ENCODE results near the gene ARIH2.

The ARIH2 gene

DNA sequence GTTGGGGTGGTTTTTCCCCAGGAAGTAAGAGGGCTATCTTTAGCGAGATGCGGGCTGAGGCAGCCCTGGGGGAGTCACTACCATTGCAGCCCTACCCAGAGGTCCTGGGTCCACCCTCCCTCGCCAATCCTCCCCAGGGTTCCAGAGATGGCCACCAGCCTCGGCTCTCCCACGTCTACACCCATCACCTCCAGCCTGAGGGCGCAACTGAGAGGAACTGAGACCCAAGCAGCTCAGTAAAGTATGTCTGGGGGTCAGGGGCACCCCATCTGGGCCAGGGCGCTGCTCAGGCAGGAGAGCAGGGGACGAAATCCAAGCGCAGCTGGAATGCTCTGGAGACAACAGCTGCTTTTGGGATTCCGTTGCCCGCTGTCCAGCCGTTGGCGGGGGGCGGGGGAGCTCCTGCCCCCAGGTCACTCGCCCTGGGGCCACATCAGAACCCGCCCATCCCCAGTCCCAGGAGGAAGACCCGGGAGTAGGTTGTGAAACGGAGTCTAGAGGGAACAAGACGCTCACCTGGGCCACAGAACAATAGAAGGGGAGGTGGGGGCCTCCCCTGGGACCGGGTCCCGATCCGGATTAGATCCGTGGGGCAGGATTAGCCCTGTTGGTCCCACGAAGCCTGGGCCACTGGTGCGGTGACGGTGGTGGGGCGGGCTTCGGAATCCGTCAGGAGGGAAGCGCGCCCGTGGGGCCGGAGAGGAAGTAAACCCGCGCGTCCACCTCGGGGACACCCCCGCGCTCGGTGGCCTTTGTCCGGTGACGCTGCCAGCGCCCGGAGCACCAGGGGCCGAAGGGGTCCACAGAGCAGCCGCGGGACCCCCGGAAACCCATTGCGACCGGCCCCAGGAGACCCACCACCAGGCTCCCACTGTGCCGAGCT is 101.9 kb downstream of the ARIH2 start:
- no peak for FAIRE-seq

DNA sequence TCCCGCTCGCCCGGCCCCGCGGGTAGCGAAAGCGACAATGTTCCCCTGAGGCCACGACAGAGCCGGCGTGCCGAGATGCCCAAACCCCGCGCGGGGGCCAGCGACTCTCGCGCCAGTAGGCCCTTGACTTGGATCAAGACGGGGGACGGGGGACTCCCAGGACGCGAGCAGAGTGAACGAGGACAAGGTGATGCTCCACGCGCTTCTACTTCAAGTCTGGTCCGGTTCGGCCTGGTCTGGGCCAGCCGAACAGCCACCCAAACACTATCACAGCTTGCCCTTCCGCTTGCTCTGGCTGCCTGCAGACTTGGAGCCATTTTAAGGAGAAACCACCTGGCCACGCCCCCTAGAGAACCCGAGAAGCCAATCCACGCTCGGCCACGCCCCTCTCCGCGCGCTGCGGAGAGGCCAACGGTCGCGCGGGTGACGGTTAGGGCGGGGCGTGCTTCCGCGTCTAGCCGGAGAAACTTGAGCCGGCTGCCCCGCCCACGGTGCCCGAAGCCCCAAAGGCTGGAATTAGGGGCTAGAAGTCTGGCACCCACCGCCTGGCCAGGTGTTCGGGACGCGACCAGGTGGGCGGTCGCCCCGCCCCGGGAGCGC is 102.7 kb downstream of the ARIH2 start:
- peak; percentile 97 for FAIRE-seq

DNA sequence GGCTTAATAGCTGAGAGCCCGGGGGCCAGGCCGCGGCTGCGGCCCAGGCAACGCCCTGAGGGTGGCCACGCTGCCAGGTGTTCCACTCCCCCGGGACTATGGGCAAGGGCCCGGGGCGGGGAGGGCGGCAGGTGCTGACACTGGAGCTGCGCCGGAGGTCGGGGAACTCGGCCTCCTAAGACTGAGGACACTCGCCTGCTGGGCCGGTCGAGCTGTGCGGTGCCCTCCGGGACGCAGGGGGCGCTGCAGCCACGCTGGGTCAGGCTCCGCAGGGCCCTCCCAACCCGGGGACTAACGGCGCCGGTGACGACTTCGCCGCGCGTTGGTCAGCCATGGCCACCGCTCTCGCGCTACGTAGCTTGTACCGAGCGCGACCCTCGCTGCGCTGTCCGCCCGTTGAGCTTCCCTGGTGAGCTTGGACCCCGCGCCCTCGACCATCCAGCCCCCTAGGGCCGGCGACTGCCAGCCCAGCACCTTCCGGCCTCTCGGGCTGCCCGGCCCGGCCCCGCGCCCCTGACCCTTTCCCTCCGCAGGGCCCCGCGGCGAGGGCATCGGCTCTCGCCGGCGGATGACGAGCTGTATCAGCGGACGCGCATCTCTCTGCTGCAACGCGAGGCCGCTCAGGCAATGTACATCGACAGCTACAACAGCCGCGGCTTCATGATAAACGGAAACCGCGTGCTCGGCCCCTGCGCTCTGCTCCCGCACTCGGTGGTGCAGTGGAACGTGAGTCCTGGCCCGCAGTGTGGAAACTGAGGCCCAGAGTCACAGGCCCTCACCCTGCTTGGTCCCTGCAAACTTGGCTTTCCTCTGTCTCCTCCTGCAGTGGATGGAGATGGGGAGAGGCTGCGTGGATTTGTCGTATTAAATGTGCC is 103.4 kb downstream of the ARIH2 start, which contains the start of gene NDUFAF3:
NDUFAF3 (plus strand) TSS at position 309 of the 875 bp plus-strand sequence; CDS start at position 333, 24 bp downstream.
- no peak for FAIRE-seq

DNA sequence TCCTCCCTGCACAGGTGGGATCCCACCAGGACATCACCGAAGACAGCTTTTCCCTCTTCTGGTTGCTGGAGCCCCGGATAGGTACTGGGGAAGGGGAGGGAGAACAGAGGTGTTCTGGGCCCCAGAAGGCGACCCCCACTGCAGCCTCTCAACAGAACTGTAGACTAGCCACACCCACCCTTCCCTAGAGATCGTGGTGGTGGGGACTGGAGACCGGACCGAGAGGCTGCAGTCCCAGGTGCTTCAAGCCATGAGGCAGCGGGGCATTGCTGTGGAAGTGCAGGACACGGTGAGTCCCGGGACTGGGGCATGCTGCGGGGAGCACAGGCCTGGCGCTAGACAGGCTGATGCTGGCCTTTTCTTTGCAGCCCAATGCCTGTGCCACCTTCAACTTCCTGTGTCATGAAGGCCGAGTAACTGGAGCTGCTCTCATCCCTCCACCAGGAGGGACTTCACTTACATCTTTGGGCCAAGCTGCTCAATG is 104.1 kb downstream of the ARIH2 start:
- no peak for FAIRE-seq

DNA sequence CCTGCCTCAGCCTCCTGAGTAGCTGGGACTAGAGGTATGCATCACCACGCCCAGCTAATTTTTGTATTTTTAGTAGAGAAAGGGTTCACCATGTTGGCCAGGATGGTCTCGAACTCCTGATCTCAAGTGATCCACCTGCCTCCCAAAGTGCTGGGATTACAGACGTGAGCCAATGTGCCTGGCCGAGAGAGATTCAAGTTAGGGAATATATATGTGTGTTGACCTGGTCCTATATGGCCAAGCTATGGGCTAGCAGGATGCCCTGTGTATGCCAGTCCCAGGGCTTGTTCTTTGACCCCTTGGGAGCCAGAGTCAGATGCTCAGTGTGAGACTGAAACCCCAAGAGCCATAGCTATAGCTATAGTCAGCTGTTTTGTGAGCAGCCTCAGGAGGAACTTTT is 105.1 kb downstream of the ARIH2 start:
- FAIRE-seq = no peak

DNA sequence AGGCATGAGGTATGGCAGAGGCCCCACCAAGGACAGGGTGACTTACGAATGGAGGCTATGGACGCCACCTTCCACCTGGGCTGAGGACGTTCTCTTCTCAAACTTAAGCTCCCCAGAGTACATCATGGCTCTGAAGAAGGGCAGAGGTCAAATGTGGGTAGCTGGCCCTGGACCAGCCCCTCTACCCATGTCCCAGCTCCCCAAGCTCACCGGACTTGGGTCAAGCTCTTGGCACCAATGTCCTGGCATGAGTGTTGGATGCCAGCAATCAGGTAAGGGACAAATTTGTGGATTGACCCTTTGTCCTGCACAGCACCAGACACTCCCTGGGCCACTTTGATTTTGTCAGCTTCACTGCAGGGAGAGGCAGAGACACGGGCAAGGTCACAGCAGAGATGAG is 105.8 kb downstream of the ARIH2 start:
- no peak for FAIRE-seq

DNA sequence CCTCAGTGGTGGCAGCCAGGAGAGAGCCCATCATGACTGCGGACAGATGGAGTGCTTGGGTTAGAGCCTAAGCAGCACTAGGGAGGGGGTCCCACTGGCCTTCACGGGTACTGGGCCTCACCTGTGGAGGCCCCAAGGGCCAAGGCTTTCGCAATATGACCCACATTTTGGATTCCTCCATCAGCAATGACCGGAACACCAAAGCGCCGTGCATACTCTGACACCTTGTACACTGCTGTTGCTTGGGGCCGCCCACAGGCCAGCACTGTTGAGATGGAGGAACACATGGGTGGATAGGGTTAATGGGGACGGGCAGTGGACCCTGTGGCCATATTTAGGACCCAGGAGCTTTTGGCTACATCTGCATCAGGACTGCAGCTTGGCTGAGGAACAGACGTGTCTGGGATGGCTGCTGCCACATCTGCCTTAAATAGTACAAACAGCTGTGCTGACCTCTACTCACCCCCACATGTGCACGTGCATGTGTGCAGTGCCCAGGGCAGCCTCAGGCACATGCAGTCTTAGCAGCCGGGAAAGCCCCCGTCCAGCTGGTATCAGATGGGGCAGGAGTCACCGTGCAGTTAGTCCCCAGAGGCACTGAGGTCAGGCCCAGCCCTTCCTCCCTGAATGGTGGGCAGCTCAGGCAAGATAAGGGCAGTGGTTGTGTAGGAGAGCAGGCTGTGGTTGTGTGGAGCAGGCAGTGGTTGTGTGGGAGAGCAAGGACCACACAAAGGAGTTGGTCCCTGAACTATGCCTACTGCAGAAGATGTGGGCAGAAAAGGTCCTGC is 106.6 kb downstream of the ARIH2 start:
- FAIRE-seq = no peak

DNA sequence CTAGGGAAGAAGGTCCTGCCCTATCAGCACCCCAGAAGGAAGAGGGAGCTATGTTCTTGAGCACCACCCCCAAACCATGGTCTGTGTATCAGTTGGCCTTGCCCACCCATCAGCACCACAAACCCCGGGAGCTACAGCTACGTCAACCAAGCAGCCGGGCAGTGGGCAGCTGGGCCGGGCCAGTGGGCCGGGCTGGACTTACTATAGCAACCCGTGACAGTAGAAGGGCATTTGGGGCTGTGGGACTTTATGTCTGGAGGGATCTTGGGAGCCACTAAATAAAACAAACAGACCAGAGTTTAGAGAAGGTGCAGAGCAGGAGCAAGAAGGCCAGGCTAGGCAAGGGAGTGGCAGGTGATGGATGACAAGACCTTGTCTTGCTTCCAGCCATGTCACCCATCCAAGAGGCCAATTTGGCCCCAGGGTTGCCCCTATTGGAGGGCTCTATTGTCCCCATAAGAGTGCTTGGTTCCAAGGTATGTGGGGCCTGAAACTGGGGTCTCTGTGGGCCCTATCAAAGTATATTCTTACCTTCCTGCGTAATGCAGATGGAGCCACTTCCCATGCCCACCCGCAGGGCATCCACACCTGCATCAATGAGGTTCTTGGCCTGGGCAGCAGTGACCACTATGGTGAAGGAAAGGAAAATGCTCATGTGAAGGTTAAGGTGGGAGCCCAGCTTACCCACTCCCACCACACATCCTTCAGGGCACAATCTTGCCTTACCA is 107.3 kb downstream of the ARIH2 start:
- no peak for FAIRE-seq

DNA sequence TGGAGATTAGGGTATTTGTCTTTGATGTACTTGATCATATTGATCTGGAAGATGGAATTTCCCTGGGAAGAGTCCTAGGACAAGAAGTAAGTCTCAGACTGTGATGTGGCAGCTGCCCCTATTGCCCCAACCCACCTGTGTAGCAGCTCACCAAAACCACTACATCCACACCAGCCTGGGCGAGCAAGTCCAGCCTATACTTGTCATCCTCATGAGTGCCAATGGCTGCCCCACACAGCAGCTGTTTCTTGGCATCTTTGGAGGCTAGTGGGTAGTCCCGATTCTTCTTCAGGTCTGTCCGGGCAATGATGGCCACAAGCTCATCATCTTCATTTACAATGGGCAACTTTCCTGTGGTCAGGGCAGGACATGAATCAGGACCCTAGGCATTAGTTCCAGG is 107.9 kb downstream of the ARIH2 start:
- FAIRE-seq = no peak

DNA sequence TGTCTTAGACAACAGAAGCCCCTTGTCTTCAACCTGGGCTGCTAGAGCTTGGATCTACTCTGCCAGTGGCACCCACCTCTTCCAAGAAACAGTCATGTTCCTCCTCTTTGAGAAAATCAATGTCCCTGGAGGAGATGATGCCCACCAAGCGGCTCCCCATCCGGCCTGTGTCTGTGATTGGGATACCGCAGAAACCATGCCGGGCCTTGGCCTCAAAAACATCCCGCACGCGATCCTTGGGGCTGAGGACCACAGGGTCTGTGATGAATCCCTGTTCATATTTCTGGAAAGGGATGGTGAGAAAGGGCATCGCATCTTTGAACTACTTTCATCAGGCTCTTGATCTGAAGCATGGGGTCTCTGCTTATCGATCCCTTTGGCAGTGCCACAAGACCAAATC is 109.0 kb downstream of the ARIH2 start:
- no peak for FAIRE-seq

DNA sequence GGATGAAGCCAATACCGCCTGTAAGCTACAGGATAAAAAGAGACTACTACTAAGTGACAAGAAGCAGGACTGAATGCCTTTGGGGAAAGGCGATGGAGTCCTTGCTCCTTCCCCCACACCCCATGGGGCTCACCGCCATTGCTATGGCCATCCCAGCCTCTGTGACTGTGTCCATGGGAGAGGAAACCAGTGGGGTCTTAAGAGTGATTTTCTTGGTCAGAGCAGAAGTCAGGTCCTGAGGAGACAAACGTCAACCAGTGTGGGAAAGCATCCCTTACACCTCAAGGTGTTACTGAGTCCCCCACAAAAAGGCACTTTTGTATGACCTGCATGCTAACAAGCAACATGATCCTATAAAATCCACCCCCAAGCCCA is 109.6 kb downstream of the ARIH2 start:
- FAIRE-seq = no peak

DNA sequence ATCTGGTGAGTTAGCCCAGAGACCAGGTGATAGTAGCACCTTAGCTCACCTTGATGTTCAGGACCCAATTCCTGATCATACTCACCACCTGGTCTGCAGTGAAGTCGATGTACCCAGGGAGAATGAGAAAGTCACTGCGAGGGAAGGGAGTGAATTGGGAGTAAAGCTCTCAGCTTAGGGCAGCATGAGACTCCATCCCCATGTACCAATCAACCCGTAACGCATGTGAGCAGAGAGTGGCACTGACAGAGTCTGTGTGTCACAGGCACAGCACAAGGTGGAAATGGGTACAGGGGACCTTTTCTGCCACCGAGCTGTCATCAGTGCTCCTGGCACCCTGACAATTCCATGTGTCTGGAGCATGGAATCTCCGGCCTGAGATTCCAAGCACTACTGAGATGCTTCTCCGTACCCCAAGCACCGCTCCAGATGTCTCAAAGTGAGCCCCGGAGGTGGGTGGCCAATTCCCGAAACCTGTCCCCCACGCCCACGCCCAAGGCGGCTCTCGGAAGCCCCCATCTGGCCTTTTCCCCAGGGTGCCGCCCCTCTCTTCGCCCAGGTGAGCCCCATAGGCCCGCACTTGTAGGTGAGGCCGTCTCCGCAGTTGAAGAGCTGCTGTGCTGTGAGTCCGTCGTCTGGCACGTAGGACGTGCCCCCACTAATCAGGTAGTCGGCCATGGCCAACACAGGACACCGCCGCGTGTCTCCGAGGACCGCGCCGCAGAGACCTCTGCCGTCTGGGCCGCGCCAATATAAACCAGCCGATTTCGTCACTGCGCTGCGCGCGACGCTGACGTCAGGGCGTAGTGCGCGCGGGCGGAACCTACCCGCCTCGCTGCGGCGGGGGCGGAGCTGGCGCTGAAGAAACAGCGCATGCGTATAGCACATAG is 110.3 kb downstream of the ARIH2 start, which contains the start of gene IMPDH2:
IMPDH2 (minus strand) TSS at position 726 of the 890 bp plus-strand sequence; CDS start at position 678, 48 bp downstream.
- peak; percentile 83 for FAIRE-seq

DNA sequence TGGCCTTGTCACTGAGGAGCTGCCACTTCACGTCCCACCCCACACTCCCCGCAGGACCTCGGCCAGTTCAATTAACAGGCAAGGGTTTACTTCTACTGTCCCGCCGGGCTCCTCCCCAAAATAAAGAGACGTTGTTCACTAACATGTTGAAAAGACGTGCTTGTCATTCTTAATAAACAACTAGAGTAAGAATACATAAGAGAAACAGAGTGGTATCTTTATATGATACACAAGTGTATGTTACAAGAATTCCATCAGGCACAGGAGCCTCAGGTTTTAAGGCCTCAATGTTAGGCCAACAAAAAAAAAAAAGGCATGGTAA is 110.9 kb downstream of the ARIH2 start:
- no peak for FAIRE-seq

DNA sequence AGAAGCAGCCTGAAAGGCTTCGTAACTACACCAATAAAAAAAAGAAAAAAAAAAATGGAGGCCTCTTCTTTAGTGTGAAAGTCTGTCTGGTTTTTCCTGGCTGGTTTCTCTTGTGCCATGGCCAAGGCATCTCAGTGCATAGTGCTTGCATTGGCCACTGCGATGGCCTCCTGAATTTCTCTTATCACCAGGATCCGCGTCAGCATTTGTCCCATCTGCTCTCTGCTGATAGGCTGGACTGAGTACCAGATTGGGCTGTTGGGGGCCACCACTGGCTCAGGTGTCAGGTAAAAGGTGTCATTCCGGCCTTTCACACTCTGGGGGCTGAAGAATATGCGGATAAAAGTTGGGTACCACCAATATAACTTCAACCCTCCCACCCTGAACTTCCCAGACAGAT is 111.7 kb downstream of the ARIH2 start:
- FAIRE-seq = no peak

DNA sequence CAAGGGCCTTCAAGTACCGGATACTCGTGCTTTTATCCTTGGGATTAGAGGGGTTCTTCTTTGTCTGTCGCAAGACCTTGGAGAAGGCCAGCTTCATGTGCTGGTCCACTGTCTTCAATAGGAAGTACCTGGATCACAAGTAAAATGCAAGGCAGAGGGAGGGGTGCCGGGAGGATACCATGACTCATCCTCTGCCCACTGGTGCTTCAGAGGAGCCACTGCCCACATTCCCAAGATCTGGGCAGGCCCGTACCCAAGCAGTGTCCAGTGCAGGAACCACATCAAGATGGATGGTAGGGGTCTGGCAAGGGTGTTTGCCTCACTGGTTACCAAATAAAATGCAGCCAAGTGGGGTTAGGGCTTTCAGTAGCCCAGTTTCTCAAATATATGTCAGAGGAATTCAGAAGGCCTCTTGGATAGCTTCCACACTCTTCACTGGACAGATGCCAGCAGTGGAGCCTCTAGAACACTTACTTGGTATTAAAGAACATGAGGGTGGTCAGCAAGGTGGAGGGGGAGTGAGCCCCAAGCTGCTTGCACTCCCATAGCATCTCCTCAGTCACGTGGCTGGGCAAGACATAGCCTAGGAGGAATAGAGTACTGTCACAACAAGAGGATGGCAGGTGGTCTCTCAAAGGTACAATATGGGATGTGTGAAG is 114.1 kb downstream of the ARIH2 start:
- FAIRE-seq = no peak

DNA sequence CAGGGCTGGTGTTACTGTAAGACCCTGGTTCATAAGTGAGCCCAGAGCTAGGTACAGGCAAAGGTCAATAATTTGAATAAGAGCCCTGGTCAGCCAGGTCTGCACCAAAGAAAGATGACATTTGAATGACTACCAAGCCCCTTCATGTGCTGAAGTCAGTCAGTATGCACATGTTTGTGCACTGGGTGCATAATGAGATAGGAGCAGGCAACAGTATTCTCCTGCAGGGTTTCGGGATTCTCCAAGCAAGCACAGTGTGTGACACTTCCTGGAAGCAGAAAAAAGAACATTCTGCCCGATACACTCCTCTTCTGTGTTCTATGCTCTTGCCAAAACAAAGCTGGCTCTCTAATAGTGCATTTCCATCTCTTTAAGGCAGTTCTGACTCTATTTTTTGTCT is 116.0 kb downstream of the ARIH2 start:
- no peak for FAIRE-seq

DNA sequence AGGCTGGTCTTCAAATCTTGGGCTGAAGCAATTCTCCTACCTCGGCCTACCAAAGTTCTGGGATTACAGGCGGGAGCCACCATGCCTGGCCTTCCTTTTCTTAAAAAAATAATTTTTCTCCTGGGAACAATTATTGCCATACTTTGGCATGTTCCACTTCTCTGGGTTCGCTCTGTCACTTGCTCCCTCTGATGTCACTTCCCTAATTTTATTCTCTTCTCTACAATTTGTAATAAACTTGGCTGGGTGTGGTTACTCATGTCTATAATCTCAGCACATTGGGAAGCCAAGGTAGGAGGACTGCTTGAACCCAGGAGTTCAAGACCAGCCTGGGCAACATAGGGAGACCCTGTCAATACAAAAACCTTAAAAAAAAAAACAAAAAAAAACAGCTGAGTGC is 116.6 kb downstream of the ARIH2 start:
- FAIRE-seq = no peak
